ENCODE results near the gene DNAAF3.
"Not testable (repeated sequence)": the region's sequence is repeated elsewhere in the genome, so short reads cannot be mapped to it uniquely, and the experiment has no call there.

DNA sequence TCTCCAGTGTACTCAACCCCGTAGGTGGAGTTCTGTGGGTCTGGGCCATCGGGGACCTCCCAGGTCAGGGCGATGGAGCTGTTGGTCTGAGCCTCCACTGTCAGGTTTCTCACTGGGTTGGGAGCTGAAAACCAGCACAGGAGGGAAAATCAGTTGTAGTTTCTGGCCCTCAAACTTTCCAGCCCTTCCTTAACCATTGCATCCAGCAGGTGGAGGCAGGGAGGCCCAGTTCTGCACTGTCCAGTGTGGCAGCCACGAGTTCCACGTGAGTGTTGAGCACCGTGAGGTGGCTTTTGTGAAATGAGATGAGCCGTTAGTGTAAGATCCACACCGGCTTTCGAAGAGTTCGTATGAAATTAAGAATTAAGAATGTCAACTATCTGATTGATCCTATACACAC, 35.8 kb upstream of the DNAAF3 start:
- not testable (repeated sequence) for TF ChIP-seq CTCF, POLR2A (IDR thresholded peaks at IDR 0.05)

Measured in lower leg skin (tissue), 3 donors.